GM08714 (cell line): Measurements from ENCODE around the gene PRKCA.
"Not testable (repeated sequence)": the region's sequence is repeated elsewhere in the genome, so short reads cannot be mapped to it uniquely, and the experiment has no call there.

ENCODE experiments used
- H3K4me3 ChIP-seq: fragments of 200-500 bp; sonication (Bioruptor generic); 2 replicates; pipeline ENCODE4 v1.5.1; 2014; ENCODE audit warnings: mild to moderate bottlenecking, low read length, inconsistent platforms
- ZNF274 ChIP-seq: IDR thresholded peaks from 2 replicates; pipeline ENCODE4 v1.6.1; 2012; ENCODE audit warnings: mild to moderate bottlenecking, low read depth, low read length

Gene PRKCA

DNA sequence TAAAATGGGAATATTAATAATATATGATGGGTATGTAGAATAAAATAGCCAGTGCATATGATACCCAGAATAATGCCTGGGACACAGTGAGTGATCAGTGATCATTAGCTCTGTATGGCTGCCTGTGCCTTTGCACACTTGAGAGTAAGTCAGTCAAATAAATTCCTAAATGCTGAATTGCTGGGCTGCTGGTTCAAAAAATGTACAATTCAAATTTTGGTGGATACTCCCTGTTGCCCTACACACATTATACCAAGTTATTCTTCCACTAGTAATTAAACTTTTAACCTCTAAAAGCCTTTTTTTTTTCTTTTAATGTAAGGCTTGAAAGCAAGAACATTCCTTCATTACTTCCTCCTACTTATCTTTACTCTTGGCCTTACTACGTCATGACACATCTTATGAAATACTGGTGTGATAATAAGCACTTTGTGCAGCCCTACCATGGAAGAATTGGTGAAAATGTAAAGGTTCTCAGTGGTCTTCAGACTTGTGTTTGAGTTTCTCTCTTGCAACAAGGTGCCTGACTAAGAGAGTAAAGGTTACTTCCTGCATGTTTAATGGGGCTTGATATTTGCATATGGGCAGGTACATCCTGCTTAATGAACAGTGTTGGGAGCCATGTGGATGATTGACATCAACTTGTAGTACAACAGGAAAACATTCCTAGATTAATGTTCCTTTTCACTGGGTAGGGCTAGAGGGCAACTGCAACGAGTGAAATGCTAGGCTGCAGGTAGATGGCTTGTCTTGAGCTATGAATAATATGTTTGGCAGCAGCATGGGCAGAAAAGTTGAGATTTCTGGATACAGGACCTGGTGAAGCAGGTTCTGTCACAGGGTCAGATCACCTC lies 84.3 kb downstream of the PRKCA start:
- TF ChIP-seq ZNF274: no peak
- H3K4me3 ChIP-seq: no peak overlapping the region

DNA sequence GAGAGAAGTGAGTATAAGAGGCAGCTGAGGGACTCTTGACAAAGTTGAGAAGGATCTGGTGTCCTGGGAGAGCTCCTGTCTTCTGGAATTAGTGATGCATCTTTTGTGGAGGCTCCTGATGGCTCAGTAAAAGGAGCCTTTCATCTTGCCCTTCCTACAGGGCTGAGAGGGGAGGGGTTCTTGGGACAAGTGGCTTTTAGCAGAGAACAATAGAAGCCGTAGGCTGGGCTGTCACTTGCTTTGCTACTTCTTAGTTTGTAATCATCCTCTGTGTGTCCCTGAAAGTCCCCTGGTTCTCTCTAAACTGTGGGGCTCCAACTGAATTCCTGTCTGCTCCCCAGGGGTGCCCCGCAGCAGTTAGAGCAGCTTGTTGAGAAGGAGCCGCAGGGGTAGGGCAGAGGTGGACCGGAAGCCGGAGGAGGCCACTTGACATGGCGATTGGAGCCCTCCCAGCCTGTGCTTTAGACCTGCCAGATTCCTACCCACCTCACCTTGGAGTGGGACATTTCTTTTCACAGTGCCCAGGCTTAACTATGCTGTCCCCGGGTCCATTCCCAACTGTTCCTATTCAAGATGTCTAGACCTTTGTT lies 85.1 kb downstream of the PRKCA start:
- TF ChIP-seq ZNF274: no peak
- no peak overlapping the region for H3K4me3 ChIP-seq

DNA sequence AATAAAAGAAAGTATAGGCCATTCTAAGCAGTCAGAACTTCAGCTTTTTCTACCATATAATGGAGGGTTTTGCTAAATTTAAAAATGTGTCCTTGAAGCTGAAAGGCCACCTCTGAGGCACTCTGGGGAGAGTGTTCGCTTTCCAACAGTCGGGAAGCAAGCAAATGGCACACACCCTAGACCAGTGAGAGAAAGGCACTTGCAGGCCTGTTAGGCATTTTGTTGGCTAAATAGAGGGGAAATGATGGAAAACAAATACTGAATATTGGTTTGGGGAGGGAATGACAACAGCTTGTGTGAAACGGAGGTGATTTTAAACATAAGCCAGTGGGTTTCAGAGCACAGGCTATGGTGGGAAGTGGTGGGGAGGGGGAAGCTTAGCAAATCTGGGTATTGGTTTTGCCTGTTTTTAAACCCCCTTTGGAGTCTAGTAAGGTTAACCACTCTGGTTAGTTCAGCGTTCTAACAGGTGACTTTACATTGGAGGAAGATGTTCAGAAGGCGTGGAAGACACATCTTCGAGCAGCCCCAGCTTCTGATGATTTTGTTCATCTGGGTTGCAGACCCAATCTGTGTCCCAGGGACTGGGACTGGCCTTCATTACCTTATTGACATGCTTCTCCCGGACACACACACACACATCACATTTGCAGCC lies 90.5 kb downstream of the PRKCA start:
- no peak overlapping the region for H3K4me3 ChIP-seq
- TF ChIP-seq ZNF274: no peak

DNA sequence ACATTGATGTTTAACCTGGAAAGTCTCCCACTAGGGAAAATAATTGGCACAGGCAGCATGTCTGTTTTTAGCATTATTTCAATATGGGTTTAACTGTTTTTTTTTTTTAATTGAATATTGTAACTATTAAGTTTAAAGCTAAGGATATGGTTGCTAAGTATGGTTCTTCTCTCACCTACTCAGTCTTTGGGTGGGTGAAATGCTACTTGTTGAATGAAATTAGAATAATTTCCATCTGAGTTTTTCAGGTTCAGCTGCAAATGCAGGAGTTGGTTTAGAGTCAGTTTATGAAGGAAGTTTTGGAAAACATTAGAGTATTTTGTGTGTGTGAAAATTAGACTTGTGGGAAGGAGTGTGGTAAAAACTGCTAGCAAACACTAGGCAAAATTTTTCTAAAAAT lies 93.5 kb downstream of the PRKCA start:
- no peak for TF ChIP-seq ZNF274
- no peak overlapping the region for H3K4me3 ChIP-seq

DNA sequence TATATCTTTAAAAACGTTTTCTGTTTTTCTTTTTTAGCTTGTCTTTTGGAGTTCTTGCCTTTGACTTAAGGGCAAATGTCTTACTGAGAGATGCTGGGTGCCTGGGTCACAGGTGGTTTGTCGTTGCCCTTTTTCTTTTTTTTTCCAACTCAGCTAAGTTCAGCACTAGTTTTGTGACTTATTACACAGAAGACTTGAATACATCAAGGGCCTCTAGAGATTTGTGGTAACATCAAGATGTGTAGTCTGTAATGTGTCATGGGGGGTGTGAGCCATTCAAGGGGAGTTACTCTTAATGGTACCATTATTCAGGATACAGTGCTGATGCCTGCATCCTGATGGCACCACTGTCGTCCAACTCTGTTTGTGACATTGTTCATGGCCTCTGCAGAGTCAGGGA lies 95.1 kb downstream of the PRKCA start:
- no peak overlapping the region for H3K4me3 ChIP-seq
- TF ChIP-seq ZNF274: no peak

DNA sequence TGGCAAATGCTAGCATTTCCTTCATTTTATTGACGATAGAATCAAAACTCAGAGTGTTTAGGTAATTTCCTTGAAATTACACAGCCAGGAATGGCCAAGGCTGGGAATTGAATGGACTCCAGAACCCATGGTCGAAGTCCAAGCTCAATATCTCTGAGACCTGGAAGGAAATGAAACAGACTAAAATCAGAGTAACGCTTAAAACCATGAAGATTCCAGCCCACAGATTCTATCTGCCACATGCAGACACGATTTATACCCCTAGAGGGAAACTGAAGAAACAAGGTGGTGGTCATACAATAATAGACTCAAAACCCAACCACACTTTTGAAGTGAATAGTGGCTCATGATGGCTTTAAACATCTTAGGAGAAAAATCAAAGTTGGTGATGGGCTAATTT lies 95.6 kb downstream of the PRKCA start:
- TF ChIP-seq ZNF274: no peak

DNA sequence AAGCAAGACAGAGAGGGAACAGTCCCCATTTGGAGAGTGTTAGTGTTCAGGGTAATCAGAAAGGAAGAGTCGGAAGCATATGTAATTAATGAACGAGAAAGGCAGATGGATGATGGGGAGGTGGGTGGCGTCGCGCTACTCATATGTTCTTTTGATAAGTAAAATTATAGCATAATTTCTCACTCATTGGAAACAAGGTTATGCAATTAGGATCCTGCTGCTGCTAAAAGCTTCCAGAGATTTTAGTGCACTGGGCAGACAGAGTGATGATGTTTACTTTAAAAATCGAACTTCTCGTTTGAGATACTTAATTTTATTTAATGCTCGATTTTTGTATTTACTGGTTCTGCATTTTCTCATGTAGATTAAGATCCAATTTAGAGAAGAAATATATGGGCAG lies 96.2 kb downstream of the PRKCA start:
- no peak for TF ChIP-seq ZNF274
- H3K4me3 ChIP-seq: no peak overlapping the region

More for the DNA sequence above, 95.6 kb downstream of the PRKCA start:
- H3K4me3 ChIP-seq: no peak overlapping the region

DNA sequence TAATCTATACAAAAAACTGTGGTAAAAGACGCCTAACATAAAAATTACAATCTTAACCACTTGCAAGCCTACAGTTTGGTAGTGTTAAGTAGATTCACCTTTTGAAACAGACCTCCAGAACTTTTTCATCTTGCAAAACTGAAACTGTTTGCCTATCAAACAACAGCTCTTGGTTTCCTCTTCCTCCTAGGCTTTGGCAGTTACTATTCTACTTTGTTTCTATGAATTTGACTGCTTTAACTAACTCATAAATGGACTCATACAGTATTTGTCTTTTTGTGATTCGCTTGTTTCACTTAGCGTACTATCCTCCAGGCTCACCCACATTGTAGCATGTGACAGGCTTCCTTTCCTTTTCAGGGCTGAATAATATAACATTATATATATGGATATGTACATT lies 97.0 kb downstream of the PRKCA start:
- TF ChIP-seq ZNF274: no peak
- no peak overlapping the region for H3K4me3 ChIP-seq

DNA sequence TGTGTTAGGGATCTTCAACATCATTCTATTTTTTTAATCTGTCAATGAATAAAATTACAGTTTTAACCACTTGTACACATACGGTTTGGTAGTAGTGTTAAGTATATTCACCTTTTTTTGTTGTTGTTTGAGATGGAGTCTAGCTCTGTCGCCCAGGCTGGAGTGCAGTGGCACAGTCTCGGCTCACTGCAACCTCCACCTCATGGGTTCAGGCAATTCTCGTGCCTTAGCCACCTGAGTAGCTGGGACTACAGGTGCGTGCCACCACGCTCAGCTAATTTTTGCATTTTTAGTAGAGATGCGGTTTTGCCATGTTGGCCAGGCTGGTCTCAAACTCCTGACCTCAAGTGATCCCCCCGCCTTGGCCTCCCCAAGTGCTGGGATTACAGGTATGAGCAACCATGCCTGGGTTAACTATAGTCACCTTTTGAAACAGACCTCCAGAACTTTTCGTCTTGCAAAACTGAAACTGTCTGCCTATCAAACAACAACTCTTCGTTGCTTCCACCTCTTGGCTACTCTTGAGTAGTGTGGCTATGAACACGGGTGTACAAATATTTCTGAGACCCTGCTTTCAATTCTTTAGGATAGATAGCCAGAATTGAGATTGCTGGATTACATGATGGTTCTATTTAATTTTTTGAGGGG lies 97.8 kb downstream of the PRKCA start:
- H3K4me3 ChIP-seq: not testable (repeated sequence)

DNA sequence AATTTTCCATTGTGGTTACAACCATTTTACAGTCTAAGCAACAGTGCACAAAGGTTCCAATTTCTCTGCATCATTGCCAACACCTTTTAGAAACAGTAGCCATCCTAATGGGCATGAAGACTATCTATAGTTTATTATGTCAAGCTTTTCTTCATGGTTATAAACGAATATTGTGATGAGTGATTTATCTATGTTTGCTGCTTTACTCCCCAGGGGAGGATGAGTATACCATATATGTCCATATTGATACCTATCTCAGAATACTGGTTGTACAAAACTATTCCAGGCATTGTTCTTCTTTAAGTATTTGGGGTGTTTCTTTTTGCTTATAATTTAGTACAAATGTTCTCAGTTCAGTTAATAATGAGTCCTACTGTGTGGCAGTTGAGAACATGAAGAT lies 98.3 kb downstream of the PRKCA start:
- no peak overlapping the region for H3K4me3 ChIP-seq
- TF ChIP-seq ZNF274: no peak

DNA sequence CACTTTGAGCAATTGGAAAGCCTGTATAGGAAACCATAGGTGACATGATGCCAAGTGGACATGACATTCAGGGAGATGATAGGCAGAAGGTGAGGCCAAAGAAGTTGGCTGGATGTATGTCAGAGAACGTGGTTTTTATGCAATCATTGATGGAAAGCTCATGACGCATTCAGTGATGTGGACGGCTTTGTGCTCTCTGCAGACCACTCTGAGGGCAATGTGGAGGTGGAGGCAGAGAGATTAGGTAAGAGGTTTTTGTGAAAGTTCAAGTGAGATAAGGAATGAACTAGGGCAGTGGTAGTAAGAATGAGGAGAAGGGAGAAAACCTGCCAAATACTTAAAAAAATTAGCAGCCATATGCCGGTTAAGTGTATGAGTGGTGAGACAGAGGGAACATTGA lies 99.0 kb downstream of the PRKCA start:
- no peak for TF ChIP-seq ZNF274

DNA sequence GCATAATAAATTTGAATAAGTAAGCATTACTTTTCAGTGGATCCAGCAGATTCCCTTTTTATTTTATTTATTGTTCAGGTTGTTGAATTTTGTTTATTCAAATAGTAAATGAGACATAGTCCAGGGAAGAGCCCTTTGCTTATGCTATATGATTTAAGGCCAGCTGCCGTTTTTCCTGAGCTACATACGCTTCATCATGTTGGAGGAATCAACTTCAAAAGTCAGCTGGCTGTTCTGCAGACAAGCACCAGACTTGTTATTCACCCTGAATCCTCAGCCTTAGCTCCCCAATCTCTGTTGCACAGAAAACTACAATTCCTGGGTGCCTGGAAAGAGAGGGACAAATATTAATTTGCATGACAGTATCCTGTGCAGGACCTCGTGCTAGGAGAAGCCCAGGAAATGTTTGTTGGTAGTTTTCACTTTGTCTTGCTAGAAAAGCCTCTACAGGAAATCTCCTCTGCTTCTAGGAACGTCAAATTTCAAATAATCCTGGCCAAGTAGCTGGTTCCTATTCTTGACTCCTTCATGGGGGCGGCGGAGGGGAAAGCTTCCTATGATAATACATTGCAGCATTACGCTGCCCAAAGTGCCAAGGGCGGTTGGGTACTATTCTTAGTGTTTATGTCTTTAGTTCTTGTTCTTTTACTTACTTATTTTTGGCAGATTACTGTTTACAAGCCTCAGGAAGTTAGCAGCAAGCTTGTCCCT lies 101.6 kb downstream of the PRKCA start:
- TF ChIP-seq ZNF274: no peak
- H3K4me3 ChIP-seq: no peak overlapping the region

More for the DNA sequence above, 99.0 kb downstream of the PRKCA start:
- H3K4me3 ChIP-seq: no peak overlapping the region

DNA sequence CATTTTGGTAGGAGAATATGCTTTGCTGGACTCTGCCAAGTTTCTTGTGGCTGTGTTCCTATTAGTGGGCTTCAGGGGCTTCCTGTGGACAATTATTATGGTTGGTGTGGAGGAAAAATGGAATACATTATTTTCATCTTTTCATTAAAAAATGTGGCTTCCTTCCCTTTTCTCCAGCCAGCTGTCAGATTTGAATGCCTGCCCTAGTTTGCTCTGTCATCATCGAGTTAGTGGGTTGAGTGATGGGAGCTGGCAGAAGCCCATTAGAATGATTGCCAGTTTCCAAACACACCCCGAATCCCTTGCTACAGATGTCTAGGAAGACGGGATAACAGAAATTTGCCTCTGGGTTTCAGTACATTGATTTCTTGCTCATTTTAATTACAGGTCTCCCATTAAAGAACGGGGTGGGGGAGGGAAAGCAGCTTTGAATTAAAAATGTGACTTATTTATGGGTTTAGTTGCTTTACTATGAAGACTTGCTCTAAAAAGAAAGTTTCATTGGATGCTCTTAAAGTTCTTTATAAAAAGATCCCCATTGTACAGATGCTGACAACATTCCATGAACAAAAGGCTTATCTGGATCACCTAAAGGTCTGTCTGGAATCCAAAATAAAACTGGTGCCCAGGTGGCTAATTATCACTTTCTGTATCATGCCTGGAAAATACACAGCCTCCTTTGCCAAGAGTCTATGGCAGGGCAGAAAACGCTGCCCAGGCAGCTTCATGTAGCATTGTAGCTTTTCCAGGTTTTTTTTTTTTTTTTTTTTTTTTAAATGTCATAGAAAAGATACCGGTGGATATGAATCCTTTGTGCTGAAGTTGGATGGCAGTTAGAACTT lies 103.6 kb downstream of the PRKCA start:
- no peak overlapping the region for H3K4me3 ChIP-seq
- no peak for TF ChIP-seq ZNF274
